ENCODE data around the gene TNFSF13B. TPM values are rescaled to one million over a fixed set of nuclear protein-coding genes. Genes with fewer than 3 reads are reported as not detected.

The TNFSF13B gene
- total RNA-seq, 2 donors from 2014 or later: 0.35 to 1.5 TPM

GRCh38 chr13:108278466-108278865, 8.9 kb downstream of the TNFSF13B start:
- H3K4me1 ChIP-seq (ENCODE audit: control insufficient read depth, insufficient read depth, low read length): no peaks in the 10 kb centered on the region
- no peak overlapping the region for H3K9ac ChIP-seq (ENCODE audit: extremely low read depth, low read length, poor library complexity, severe bottlenecking)
- Mint-ChIP-seq H3K9me3 (no peaks in the 10 kb centered on the region), H3K27ac (no peak overlapping the region), H3K36me3 (ENCODE audit: low read depth) (no peaks in the 10 kb centered on the region), H3K4me3 (no peak overlapping the region), H3K4me1 (no peaks in the 10 kb centered on the region), H3K27me3 (ENCODE audit: insufficient read depth) (no peaks in the 10 kb centered on the region)
- no peaks in the 10 kb centered on the region for H3K36me3 ChIP-seq (ENCODE audit: control insufficient read depth, insufficient read depth, low read length)
- H3K4me3 ChIP-seq (ENCODE audit: low read length): no peak overlapping the region
- H3K27ac ChIP-seq (ENCODE audit: low read depth, low read length): no peak overlapping the region
- no peak for TF ChIP-seq CTCF (conservative IDR thresholded peaks at IDR 0.05)
- no peaks in the 10 kb centered on the region for H3K27me3 ChIP-seq (ENCODE audit: control insufficient read depth, insufficient read depth, low read length, poor library complexity, severe bottlenecking)
- DNase-seq: no peak
- no peaks in the 10 kb centered on the region for H3K9me3 ChIP-seq (ENCODE audit: control insufficient read depth, low read length)
- 83 to 100% methylated on average over 1 of the region's 1 CpG for WGBS, 2 experiments (ENCODE audit: insufficient coverage in 1 of 2, insufficient read length in 1 of 2)

- Mint-ChIP-seq H3K27ac (no peak overlapping the region), H3K4me1 (no peaks in the 10 kb centered on the region), H3K4me3 (no peak overlapping the region), H3K36me3 (ENCODE audit: low read depth) (no peaks in the 10 kb centered on the region), H3K27me3 (ENCODE audit: insufficient read depth) (no peaks in the 10 kb centered on the region), H3K9me3 (no peaks in the 10 kb centered on the region)
- H3K9ac ChIP-seq (ENCODE audit: extremely low read depth, low read length, poor library complexity, severe bottlenecking): no peak overlapping the region
- H3K9me3 ChIP-seq (ENCODE audit: control insufficient read depth, low read length): no peaks in the 10 kb centered on the region
- H3K4me1 ChIP-seq (ENCODE audit: control insufficient read depth, insufficient read depth, low read length): no peaks in the 10 kb centered on the region
- H3K27me3 ChIP-seq (ENCODE audit: control insufficient read depth, insufficient read depth, low read length, poor library complexity, severe bottlenecking): no peaks in the 10 kb centered on the region
- DNase-seq: no peak
- H3K36me3 ChIP-seq (ENCODE audit: control insufficient read depth, insufficient read depth, low read length): no peaks in the 10 kb centered on the region
- no peak overlapping the region for H3K4me3 ChIP-seq (ENCODE audit: low read length)
- 92 to 100% methylated on average over 1 to 4 of the region's 4 CpGs for WGBS, 2 experiments (ENCODE audit: insufficient coverage in 1 of 2, insufficient read length in 1 of 2)
- no peak for TF ChIP-seq CTCF (conservative IDR thresholded peaks at IDR 0.05)
- no peak overlapping the region for H3K27ac ChIP-seq (ENCODE audit: low read depth, low read length)
These were observed 12.4 kb downstream of the TNFSF13B start for GRCh38 chr13:108281901-108282300.

DNA sequence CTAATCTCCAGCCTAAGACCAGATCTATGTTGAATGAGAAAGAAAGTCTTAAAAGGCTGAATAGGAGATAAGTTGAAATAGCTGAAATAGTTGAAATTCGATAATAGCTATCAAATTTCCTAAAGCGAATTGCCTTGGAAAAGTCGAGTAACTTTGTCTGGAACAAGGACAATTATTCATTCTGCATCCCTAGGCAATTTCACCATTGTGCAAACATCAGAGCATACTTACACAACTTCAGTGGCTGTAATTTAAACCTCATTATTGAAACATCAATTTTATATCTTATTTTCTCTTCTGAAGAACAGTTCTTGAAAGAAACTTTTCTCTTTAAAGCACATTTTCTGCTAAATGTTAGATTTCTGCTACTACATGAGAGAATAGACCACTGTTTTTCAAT, 13.6 kb downstream of the TNFSF13B start:
- Histone ChIP-seq H3K27ac (ENCODE audit: low read depth, low read length) (no peak overlapping the region), H3K4me3 (ENCODE audit: low read length) (no peak overlapping the region), H3K27me3 (ENCODE audit: control insufficient read depth, insufficient read depth, low read length, poor library complexity, severe bottlenecking) (no peaks in the 10 kb centered on the region), H3K9ac (ENCODE audit: extremely low read depth, low read length, poor library complexity, severe bottlenecking) (no peak overlapping the region), H3K36me3 (ENCODE audit: control insufficient read depth, insufficient read depth, low read length) (no peaks in the 10 kb centered on the region), H3K4me1 (ENCODE audit: control insufficient read depth, insufficient read depth, low read length) (no peaks in the 10 kb centered on the region), H3K9me3 (ENCODE audit: control insufficient read depth, low read length) (no peaks in the 10 kb centered on the region)
- DNase-seq: no peak
- Mint-ChIP-seq H3K27ac (no peak overlapping the region), H3K27me3 (ENCODE audit: insufficient read depth) (no peaks in the 10 kb centered on the region), H3K4me1 (no peaks in the 10 kb centered on the region), H3K36me3 (ENCODE audit: low read depth) (no peaks in the 10 kb centered on the region), H3K4me3 (no peak overlapping the region), H3K9me3 (no peaks in the 10 kb centered on the region)
- 87 to 94% methylated on average over 3 of the region's 3 CpGs for WGBS, 2 experiments (ENCODE audit: insufficient coverage in 1 of 2, insufficient read length in 1 of 2)
- no peak for TF ChIP-seq CTCF (conservative IDR thresholded peaks at IDR 0.05)

Data from endodermal cell (in vitro differentiated cells).